HL-60/S4 (cell line): ENCODE data around the gene RBM10.
"Not testable (repeated sequence)": the region's sequence is repeated elsewhere in the genome, so short reads cannot be mapped to it uniquely, and the experiment has no call there.

ENCODE experiments used
- in situ Hi-C: fragments of 300-500 bp; cut with MboI; formaldehyde crosslinking; loops from 2 replicates; pipeline ENCODE4 v1.14.3; 2022; ENCODE audit warnings: low sequenced_read_pairs

The RBM10 gene, protein sequence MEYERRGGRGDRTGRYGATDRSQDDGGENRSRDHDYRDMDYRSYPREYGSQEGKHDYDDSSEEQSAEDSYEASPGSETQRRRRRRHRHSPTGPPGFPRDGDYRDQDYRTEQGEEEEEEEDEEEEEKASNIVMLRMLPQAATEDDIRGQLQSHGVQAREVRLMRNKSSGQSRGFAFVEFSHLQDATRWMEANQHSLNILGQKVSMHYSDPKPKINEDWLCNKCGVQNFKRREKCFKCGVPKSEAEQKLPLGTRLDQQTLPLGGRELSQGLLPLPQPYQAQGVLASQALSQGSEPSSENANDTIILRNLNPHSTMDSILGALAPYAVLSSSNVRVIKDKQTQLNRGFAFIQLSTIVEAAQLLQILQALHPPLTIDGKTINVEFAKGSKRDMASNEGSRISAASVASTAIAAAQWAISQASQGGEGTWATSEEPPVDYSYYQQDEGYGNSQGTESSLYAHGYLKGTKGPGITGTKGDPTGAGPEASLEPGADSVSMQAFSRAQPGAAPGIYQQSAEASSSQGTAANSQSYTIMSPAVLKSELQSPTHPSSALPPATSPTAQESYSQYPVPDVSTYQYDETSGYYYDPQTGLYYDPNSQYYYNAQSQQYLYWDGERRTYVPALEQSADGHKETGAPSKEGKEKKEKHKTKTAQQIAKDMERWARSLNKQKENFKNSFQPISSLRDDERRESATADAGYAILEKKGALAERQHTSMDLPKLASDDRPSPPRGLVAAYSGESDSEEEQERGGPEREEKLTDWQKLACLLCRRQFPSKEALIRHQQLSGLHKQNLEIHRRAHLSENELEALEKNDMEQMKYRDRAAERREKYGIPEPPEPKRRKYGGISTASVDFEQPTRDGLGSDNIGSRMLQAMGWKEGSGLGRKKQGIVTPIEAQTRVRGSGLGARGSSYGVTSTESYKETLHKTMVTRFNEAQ

DNA sequence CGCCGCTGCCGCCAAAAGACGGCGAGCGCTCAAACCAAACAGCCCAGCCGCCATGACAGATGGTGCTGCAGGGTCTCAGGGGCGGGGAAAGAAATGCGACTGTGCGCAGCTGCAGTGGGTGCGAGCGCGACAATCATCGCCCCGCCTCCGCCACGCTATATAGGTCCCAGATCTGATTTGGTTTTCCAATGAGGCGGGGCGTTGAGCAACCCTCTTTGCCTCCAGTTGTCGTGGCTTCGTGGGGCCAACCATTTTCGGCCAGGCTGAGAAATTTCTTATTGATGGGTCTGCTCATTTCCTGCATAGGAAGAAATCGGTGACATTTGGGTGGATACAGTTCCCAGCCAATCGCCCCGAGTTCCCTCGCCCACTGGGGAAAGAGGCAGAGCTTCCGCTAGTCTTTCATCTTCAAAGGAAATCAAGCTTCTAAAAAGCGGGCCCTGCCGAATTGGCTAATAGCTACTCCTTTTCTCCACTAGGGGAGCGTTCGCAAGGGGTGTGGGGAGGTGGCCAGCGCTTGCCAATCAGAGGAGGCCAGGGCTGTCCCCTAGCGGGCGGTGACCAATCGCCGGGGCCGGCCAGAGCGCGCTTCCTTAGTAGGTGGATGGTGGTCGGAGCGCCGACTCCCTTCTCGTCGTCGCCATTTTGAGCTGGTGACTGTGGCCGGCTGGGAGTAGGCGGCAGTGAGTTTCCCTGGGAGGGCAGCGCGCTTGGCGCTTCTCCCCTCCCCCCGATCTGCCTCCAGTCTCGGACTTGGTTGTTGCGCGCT is at the start of gene RBM10, which contains the start of gene NDUFB11:
Gene RBM10 (plus strand): TSS at position 596 of the 769 bp plus-strand sequence. CDS start 2,261 bp downstream, outside the sequence.
Gene NDUFB11 (minus strand): TSS at position 77 of the 769 bp plus-strand sequence. CDS start 23 bp downstream, at position 54.
- in situ Hi-C loops: no loop called here

DNA sequence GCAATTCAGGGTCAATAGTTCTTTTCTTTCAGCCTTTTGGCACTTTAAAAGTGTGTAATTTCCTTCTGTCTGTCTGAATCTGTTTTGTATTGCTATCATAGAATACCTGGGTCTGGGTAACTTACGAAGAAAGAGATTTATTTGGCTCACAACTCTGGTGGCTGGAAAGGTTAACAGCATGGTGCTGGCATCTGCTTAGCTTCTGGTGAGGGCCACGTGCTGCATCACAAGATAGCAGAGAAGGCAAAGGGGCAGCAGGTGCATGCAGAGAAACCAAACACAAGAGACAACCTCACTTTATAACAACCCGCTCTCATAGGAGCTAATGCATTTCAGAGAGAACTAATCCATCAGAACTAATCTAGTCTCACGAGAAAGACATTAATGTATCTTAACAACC is 48.0 kb upstream of the RBM10 start:
- in situ Hi-C loops: no loop called here

GRCh38 chrX:47098338-47099094 is 46.5 kb upstream of the RBM10 start:
- in situ Hi-C loops: no loop called here

DNA sequence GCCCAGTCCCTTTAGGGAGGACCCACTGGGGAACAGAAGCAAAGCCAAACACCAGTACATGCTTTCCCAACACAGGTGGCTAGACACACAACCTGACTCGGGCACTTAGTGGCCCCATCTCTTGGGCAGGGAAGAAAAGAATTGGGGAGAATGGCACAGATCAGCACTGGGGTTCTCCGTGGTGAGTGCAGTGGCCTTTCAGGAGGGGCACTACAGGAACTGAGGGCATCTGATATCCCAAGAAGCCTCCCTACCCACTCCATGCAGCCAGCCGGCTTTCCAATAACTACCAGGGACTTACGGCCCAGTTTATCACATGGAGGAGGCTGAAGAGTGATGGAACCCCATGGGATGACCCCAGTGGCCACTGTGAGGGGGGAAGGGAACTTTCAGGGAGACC is 43.8 kb upstream of the RBM10 start:
- in situ Hi-C loops: no loop called here

DNA sequence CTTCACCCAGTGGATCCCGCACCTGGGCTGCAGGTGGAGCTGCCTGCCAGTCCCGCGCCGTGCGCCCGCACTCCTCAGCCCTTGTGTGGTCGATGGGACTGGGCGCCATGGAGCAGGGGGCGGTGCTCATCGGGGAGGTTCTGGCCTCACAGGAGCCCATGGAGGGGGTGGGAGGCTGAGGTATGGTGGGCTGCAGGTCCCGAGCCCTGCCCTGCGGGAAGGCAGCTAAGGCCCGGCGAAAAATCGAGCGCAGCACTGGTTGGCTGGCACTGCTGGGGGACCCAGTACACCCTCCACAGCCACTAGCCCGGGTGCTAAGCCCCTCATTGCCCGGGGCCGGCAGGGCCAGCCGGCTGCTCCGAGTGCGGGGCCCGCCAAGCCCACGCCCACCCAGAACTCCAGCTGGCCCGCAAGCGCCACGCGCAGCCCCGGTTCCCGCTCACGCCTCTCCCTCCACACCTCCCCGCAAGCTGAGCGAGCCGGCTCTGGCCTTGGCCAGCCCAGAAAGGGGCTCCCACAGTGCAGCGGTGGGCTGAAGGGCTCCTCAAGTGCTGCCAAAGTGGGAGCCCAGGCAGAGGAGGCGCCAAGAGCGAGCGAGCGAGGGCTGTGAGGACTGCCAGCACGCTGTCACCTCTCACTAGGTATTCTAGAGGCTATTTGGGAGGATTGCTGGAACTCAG is 33.9 kb upstream of the RBM10 start:
- in situ Hi-C loops: not testable (repeated sequence)

- in situ Hi-C loops: no loop called here
Observed at GRCh38 chrX:47112316-47112954, 32.6 kb upstream of the RBM10 start.

GRCh38 chrX:47116551-47117110 is 28.4 kb upstream of the RBM10 start:
- in situ Hi-C loops: not testable (repeated sequence)

GRCh38 chrX:47124466-47124865 is 20.6 kb upstream of the RBM10 start:
- in situ Hi-C loops: not testable (repeated sequence)

DNA sequence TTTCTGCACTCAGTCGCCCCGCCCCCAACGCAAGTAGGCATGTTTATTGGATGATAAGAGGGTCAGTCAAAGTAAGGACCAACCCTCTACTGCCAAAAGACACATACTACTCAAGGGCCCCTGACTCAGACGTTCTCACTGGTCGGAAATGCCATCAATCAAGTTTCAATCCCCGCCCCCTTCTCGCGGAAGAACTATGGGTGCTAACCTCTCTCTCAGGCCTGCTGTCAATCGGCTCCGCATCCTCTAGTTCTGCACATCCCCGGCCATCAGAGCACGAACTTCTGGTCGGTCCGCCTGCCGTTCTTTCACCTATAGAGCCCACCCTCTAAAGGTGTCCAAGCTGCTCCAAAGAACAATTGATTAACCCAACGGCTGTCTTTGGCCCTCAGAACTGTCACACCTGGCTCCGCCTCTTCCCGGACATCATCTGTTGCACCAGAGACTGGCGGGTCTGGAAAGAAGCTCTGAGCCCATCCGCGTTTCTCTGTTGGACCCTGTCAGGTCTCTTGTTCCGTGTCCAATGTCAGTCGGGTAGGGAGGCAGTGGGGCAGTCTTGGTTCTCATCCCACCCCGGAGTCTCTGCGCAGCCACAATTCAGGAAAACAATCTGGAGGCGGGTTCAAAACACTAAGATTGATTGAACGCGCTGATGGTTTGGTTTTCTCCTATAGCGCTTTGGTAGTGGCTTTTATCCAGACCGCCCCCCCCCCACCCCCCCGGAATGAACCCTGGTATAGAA is 15.7 kb upstream of the RBM10 start:
- in situ Hi-C loops: no loop called here

- in situ Hi-C loops: no loop called here
Observed at GRCh38 chrX:47129899-47130358, 15.1 kb upstream of the RBM10 start.

- in situ Hi-C loops: no loop called here
Observed at GRCh38 chrX:47133493-47133892, 11.5 kb upstream of the RBM10 start.

DNA sequence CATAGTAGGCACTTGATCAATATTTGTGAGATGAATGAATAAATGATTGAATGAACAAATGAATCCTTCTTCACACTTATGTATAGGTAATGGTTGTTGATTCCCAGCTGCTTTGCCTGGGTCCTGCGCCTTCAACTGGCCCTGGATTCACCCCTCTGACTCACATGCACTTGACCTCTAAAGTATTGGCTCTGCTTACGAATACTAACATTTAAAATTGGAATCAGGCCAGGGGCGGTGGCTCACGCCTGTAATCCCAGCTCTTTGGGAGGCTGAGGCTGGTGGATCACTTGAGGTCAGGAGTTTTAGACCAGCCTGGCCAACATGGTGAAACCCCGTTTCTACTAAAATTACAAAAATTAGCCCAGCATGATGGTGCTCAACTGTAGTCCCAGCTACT is 9.4 kb upstream of the RBM10 start:
- in situ Hi-C loops: not testable (repeated sequence)

GRCh38 chrX:47138171-47138570 is 6.8 kb upstream of the RBM10 start:
- in situ Hi-C loops: no loop called here

DNA sequence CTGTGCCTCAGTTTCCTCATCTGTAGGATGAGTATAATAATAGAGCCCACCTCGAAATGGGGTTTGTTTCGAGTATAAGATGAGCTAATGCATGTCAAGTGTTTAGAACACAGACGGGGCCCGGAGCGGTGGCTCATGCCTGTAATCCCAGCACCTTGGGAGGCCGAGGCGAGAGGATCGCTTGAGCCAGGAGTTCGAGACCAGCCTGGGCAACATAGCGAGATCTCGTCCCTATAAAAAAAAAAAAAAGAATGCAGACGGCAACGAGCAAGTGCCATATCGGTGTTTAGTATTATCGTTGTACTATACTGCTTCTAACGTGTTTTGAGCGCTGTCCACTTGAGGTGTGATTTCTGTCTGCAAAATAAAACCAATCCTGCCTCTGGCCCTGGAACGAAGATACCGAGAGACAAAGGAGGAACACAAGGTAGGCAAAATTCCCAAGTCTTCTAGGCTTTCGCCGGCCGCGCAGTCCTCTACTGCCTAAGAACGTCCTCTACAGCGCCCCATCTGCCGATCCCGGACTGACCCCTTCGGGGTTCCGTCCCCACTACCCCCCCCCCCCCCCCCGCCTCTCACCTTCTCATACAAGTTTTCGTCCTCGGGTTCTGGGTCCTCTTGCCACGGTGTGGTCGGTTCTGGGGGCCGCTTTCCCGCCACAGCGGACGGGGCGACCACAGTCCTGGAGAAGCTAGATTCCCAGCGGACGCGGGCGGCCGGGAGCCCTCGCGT is 961 bp upstream of the RBM10 start:
- in situ Hi-C loops: no loop called here

DNA sequence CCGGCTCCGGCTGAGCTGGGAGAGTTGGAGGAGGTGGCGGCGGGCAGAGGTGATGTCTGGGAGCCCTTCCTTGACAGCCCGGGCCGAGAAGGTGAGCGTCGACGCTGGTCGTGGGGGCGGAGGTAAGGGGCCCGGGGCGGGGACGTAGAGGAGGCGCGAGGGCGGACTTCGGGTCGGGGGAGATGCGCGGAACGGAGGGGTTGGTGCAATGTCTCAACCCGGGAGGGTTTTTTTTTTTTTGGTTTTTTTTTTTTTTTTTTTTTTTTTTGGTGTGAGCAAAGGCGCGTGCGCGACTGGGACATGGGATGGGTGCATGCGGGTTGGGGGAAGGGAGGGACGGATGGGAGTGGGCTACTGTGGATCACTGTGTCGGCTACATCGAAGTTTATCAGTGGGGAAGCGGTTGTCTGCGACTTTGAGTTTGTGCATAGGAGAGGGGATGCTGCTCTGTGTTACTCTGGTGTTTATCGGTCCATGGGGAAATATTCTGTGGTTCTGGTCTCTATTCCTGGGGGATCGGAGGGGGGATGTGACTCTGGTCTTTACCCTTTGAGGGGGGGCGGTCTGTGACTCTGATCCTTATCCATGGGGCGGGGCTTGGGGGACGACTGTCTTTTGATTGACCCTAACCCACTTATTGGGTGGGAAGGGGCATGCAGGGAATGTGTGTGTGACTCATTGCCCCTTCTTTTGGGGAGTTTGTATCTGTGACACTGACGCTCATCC is 537 bp downstream of the RBM10 start:
- in situ Hi-C loops: no loop called here

DNA sequence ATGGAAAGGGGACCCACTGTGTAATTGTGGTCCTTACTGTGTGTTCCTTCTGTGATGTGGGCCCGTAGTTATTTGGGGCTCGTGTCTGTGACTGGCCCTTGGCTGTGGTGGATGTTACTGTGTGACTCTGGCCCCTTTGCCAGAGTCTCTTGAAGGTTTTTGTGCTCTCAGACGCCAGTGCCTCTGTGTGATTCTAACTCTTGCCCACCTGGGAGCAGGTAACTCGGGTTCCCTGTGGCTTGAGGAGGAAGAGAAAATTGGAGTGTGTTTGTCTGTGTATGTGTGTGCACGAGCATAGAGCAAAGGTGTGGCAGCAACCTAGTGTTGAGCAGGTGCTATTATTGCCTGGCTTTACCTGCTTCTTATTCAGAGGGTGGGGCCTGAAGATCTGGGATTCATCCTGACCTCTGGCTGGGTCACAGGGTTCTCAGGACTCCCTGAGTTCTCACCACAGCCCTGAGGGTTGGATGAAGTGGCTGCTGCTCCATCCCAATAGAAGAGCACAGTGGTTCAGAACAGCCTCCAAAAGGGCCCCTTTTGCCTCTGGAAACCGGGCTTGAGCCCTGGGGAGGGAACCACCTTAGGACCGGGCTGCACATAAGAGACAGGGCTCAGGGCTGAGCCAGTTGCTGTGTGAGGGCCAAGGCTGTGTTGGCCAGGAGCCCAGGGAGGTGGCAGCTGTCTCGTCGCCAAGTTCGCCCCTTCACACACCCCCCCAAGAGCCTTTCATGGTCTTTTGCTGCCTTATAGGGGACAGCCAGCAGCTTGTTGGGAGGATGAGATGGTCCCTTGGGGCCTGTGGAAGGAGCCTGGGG is 1.3 kb downstream of the RBM10 start:
- in situ Hi-C loops: no loop called here
